Midbrain (tissue), 1 donor: Measurements from ENCODE around the gene PPP1R12B.
A peak's percentile ranks its signal among the peaks of the same experiment; 100 is the strongest.

Experiments used
- DNase-seq: peaks from one replicate; lab custom pipeline; 2025; lab: John Stamatoyannopoulos, UW

PPP1R12B gene, protein sequence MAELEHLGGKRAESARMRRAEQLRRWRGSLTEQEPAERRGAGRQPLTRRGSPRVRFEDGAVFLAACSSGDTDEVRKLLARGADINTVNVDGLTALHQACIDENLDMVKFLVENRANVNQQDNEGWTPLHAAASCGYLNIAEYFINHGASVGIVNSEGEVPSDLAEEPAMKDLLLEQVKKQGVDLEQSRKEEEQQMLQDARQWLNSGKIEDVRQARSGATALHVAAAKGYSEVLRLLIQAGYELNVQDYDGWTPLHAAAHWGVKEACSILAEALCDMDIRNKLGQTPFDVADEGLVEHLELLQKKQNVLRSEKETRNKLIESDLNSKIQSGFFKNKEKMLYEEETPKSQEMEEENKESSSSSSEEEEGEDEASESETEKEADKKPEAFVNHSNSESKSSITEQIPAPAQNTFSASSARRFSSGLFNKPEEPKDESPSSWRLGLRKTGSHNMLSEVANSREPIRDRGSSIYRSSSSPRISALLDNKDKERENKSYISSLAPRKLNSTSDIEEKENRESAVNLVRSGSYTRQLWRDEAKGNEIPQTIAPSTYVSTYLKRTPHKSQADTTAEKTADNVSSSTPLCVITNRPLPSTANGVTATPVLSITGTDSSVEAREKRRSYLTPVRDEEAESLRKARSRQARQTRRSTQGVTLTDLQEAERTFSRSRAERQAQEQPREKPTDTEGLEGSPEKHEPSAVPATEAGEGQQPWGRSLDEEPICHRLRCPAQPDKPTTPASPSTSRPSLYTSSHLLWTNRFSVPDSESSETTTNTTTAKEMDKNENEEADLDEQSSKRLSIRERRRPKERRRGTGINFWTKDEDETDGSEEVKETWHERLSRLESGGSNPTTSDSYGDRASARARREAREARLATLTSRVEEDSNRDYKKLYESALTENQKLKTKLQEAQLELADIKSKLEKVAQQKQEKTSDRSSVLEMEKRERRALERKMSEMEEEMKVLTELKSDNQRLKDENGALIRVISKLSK

DNA sequence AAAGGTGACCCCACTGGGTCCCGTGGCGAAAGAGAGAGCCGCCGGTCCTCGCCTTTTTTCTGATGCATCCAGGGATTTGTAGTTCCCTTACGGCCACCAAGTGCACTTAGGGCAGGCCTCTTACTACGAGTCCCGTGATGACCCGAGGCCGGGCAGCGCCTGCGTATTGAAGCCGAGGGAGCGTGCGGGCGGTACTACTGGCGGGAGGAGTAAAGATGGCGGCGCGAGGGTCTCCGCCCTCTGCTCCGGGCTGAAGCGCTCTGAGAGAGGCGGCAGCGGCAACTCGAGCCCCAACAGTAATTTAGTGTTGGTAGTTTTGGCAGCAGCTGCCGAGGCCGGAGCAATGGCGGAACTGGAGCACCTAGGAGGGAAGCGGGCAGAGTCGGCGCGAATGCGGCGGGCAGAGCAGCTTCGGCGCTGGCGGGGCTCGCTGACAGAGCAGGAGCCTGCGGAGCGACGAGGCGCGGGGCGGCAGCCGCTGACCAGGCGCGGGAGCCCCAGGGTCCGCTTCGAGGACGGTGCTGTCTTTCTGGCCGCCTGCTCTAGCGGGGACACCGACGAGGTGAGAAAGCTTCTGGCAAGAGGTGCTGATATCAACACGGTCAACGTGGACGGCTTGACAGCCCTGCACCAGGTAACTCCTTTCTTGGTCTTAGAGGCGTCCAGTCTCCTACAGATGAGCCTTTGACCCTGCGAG is at the start of gene PPP1R12B:
Gene PPP1R12B (plus strand): TSS at position 191 of the 697 bp plus-strand sequence. CDS start 153 bp downstream, at position 344.
- DNase-seq: peak; percentile 100

GRCh38 chr1:202302166-202302565 is 46.3 kb upstream of the PPP1R12B start:
- no peak for DNase-seq

- DNase-seq: no peak
Measured at GRCh38 chr1:202304375-202304774, 44.1 kb upstream of the PPP1R12B start.

DNA sequence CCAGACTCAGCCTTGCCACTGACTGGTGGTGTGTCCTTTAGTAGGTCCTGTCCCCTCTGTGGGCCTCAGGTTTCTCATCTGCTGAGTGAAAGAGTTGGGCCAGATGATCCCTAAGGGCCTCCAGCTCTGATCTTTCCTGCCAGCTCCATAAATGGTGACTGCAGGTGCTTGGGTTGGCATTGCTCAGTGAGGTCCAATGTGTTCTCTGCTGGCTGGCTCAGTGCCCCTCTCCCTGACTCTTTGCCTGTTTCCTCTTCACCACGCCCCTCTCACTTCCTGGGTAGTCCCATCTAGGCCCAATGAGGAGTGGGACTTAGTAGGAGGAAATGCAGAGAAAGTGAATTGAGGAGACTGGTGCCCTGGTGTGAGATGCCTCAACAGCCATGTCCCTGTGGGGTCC is 43.3 kb upstream of the PPP1R12B start:
- DNase-seq: no peak

DNA sequence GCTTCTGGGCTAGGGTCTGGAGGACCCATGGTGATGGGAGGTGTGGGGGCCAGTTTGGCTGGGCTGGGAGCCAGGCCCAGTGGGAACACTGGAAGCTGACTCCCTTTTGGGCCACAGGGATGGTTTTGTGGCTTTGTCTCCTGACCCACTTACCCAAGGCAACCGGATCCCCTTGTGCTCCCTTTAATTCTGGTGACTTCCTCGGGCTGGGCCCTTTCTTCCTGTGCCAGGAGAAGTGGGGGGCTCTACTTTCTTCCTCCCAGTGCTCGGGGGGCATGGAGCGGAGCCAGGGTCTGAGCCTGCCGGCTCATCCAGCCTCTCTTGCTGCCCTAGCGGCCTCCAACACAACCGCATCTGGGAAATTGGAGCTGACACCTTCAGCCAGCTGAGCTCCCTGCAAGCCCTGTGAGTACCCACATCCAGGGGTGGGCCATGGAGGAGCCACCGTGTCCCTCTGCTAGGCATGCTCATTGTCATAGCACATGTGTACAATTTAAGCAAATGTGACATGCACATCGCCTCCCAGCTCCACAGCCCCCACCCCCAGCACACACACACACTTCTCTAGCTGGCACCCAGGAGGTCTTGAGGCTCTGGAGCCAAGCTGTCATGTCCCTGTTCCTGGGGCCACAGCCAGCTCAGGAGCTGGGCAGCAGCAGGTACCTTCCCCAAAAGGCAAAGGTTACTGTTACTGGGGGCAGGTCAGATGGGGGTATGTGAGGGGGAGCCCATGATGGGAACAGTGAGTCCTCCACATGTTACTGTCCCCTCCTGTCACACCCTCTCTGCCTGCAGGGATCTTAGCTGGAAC is 41.8 kb upstream of the PPP1R12B start:
- DNase-seq: peak; percentile 50

GRCh38 chr1:202310071-202310725 is 38.3 kb upstream of the PPP1R12B start:
- no peak for DNase-seq

- no peak for DNase-seq
Measured at GRCh38 chr1:202310746-202311145, 37.8 kb upstream of the PPP1R12B start.

DNA sequence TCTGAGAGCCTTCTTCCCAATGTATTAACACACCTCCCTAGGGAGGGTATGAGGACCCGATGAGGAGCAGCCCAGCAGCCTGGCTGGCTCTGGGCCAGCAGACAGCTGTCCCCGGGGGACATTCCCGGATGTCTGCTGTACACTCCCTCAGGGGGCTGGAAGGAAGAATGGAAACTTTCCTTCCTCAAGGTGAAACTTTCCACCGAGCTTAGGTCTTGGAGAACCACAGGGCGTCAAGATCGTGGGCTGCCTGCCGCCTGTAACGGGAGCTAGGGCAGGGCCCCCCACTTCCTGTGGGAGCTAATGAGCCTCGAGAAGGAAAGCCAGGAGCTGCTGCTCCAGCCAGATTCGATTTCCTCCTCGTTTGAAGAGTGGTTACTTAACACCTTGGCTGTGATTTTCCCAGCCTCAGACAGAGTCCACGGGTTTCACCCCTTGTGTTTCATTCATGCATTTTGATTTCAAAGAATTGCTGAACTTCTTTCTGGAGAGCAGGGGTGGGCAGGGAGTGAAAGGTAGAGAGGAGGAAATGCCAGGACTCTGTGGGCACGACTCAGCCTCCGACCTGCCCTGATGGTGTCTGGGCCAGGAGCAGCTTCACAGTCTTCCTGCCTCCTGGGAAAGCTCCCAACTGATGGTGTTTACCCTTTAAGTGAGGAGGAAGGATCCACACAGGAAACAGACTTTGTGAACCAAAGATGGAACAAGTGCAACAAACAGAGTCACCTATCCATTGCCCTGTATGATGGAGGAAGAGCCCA is 36.4 kb upstream of the PPP1R12B start:
- DNase-seq: no peak

- peak; percentile 61 for DNase-seq
Measured at GRCh38 chr1:202315576-202316168, 32.8 kb upstream of the PPP1R12B start.

DNA sequence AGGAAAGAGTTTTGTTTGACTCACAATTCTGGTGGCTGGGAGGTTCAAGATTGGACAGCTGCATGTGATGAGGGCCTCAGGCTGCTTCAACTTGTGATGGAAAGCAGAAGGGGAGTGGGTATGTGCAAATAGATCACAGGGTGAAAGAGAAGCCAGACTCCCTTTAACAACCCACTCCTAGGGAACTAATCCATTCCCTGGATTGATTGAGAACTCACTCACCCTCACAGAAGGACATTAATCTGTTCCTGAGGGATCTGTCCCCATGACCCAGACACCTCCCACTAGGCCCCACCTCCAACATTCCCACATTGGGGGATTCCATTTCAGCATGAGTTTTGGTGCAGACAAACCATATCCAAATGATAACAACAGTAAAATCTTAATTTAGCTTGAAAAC is 32.3 kb upstream of the PPP1R12B start:
- no peak for DNase-seq

- no peak for DNase-seq
Measured at GRCh38 chr1:202317941-202318925, 30.3 kb upstream of the PPP1R12B start.

DNA sequence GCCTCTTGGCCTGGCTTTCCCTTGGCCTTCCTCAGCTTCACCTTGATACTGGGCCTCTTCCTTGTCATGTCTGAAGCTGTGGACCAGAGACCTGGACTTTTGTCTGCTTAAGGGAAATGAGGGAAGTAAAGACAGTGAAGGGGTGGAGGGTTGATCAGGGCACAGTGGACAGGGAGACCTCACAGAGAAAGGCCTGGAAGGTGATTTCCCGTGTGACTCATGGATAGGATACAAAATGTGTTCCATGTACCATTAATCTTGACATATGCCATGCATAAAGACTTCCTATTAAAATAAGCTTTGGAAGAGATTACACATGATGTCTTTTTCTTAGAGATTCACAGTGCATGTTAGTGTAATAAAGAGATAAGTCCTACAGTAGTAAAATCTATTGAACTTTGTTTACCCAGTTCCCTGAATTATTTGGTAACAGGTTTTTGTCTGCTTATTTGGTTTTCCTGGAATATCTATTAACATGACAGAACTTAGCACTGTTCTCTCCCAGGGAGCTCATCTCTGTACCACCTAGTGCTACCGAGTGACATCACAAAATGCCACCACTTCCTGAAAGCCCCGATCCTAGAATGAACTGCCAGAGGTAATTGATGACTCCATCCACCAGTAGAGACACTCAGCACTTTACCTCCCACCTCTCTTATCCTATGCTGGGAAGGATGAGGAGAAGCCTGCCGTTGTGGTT is 29.0 kb upstream of the PPP1R12B start:
- no peak for DNase-seq

- no peak for DNase-seq
Measured at GRCh38 chr1:202320081-202320405, 28.5 kb upstream of the PPP1R12B start.

- no peak for DNase-seq
Measured at GRCh38 chr1:202323731-202324130, 24.8 kb upstream of the PPP1R12B start.

GRCh38 chr1:202324646-202325045 is 23.9 kb upstream of the PPP1R12B start:
- DNase-seq: no peak

- no peak for DNase-seq
Measured at GRCh38 chr1:202329891-202330290, 18.6 kb upstream of the PPP1R12B start.

GRCh38 chr1:202333861-202334260 is 14.6 kb upstream of the PPP1R12B start:
- DNase-seq: no peak
